ENCODE data around the gene CYS1.
"Not testable (repeated sequence)": the region's sequence is repeated elsewhere in the genome, so short reads cannot be mapped to it uniquely, and the experiment has no call there.

The CYS1 gene

DNA sequence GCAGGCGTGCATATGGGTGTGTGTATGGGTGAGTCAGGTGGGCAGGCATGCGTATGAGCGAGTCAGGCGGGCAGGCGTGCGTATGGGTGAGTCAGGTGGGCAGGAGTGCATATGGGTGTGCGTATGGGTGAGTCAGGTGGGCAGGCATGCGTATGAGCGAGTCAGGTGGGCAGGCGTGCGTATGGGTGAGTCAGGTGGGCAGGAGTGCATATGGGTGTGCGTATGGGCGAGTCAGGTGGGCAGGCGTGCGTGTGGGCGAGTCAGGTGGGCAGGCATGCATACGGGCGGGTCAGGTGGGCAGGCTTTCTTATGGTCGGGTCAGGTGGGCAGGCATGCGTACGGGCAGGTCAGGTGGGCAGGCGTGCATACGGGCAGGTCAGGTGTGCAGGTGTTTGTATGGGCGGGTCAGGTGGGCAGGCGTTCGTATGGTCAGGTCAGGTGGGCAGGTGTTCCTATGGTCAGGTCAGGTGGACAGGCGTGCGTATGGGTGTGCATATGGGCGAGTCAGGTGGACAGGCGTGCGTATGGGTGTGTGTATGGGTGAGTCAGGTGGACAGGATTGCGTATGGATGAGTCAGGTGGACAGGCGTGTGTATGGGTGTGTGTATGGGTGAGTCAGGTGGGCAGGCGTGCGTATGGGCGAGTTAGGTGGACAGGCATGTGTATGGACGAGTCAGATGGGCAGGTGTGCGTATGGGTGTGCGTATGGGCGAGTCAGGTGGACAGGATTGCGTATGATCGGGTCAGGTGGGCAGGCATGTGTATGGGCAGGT is 65.6 kb downstream of the CYS1 start:
- no peaks in the 10 kb centered on the region for H3K36me3 ChIP-seq (ENCODE audit: insufficient read depth)
- TF ChIP-seq, protein P1, sequence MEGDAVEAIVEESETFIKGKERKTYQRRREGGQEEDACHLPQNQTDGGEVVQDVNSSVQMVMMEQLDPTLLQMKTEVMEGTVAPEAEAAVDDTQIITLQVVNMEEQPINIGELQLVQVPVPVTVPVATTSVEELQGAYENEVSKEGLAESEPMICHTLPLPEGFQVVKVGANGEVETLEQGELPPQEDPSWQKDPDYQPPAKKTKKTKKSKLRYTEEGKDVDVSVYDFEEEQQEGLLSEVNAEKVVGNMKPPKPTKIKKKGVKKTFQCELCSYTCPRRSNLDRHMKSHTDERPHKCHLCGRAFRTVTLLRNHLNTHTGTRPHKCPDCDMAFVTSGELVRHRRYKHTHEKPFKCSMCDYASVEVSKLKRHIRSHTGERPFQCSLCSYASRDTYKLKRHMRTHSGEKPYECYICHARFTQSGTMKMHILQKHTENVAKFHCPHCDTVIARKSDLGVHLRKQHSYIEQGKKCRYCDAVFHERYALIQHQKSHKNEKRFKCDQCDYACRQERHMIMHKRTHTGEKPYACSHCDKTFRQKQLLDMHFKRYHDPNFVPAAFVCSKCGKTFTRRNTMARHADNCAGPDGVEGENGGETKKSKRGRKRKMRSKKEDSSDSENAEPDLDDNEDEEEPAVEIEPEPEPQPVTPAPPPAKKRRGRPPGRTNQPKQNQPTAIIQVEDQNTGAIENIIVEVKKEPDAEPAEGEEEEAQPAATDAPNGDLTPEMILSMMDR (conservative IDR thresholded peaks at IDR 0.05; ENCODE audit: low read depth, low read length), result no peak
- H3K4me3 ChIP-seq (IDR thresholded peaks at IDR 0.05; ENCODE audit: insufficient read depth, low read depth, low read length), result no peak overlapping the region
- no peak overlapping the region for H2AFZ ChIP-seq (ENCODE audit: low read depth)
- H3K27me3 ChIP-seq (ENCODE audit: insufficient read depth, low read depth), result no peaks in the 10 kb centered on the region
- no peak overlapping the region for H3K4me2 ChIP-seq
- H3K79me2 ChIP-seq (ENCODE audit: insufficient read depth, low read depth), result no peaks in the 10 kb centered on the region
- H3K27ac ChIP-seq, result no peak overlapping the region
- H3K9ac ChIP-seq, result no peak overlapping the region
- H4K20me1 ChIP-seq (ENCODE audit: insufficient read depth), result no peaks in the 10 kb centered on the region
- H3K4me1 ChIP-seq (ENCODE audit: low read depth, poor library complexity, severe bottlenecking), result no peaks in the 10 kb centered on the region

DNA sequence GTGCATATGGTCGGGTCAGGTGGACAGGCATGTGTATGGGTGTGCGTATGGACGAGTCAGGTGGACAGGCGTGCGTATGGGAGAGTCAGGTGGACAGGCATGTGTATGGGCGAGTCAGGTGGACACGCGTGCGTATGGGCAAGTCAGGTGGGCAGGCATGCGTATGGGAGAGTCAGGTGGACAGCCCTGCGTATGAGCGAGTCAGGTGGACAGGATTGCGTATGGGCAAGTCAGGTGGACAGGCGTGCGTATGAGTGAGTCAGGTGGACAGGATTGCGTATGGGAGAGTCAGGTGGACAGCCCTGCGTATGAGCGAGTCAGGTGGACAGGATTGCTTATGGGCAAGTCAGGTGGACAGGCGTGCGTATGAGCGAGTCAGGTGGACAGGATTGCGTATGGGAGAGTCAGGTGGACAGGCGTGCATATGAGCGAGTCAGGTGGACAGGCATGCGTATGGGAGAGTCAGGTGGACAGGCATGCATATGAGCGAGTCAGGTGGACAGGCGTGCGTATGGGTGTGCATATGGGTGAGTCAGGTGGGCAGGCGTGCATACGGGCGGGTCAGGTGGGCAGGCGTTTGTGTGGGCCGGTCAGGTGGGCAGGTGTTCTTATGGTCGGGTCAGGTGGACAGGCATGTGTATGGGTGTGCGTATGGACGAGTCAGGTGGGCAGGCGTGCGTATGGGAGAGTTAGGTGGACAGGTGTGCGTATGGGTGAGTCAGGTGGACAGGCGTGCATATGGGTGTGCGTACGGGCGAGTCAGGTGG is 66.4 kb downstream of the CYS1 start:
- not testable (repeated sequence) for H3K4me1 ChIP-seq (ENCODE audit: low read depth, poor library complexity, severe bottlenecking); H3K36me3 ChIP-seq (ENCODE audit: insufficient read depth); H2AFZ ChIP-seq (ENCODE audit: low read depth); H4K20me1 ChIP-seq (ENCODE audit: insufficient read depth); H3K4me3 ChIP-seq (IDR thresholded peaks at IDR 0.05; ENCODE audit: insufficient read depth, low read depth, low read length); H3K27me3 ChIP-seq (ENCODE audit: insufficient read depth, low read depth); H3K79me2 ChIP-seq (ENCODE audit: insufficient read depth, low read depth); H3K27ac ChIP-seq; H3K4me2 ChIP-seq; H3K9ac ChIP-seq

DNA sequence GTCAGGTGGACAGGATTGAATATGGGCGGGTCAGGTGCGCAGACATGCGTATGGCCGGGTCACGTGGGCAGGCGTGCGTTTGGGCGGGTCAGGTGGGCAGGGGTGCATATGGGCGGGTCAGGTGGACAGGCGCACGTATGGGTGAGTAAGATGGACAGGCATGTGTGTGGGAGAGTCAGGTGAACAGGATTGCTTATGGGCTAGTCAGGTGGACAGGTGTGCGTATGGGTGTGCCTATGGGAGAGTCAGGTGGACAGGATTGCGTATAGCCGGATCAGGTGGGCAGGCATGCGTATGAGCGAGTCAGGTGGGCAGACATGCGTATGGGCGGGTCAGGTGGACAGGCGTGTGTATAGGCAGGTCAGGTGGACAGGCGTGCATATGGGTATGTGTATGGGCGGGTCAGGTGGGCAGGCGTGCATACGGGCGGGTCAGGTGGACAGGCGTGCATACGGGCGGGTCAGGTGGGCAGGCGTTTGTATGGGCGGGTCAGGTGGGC is 67.2 kb downstream of the CYS1 start:
- H3K9ac ChIP-seq, result no peak overlapping the region
- TF ChIP-seq, protein P1 (conservative IDR thresholded peaks at IDR 0.05; ENCODE audit: low read depth, low read length), result no peak
- no peak overlapping the region for H2AFZ ChIP-seq (ENCODE audit: low read depth)
- no peaks in the 10 kb centered on the region for H4K20me1 ChIP-seq (ENCODE audit: insufficient read depth)
- H3K27ac ChIP-seq, result no peak overlapping the region
- H3K4me3 ChIP-seq (IDR thresholded peaks at IDR 0.05; ENCODE audit: insufficient read depth, low read depth, low read length), result no peak overlapping the region
- H3K4me1 ChIP-seq (ENCODE audit: low read depth, poor library complexity, severe bottlenecking), result no peaks in the 10 kb centered on the region
- H3K27me3 ChIP-seq (ENCODE audit: insufficient read depth, low read depth), result no peaks in the 10 kb centered on the region
- H3K4me2 ChIP-seq, result no peak overlapping the region
- H3K79me2 ChIP-seq (ENCODE audit: insufficient read depth, low read depth), result no peaks in the 10 kb centered on the region
- no peaks in the 10 kb centered on the region for H3K36me3 ChIP-seq (ENCODE audit: insufficient read depth)

DNA sequence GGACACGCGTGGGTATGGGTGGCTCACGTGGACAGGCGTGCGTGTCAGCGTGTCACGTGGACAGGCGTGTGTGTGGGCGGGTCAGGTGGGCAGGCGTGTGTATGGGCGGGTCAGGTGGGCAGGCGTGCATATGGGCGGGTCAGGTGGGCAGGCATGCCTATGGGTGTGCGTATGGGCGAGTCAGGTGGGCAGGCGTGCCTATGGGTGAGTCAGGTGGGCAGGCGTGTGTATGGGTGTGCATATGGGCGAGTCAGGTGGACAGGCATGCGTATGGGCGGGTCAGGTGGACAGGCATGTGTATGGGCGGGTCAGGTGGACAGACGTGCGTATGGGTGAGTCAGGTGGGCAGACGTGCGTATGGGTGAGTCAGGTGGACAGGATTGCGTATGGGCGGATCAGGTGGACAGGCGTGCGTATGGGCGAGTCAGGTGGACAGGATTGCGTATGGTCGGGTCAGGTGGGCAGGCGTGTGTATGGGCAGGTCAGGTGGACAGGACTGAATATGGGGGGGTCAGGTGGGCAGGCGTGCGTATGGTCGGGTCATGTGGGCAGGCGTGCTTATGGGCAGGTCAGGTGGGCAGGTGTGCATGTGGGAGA is 67.7 kb downstream of the CYS1 start:
- H3K4me2 ChIP-seq; H3K27ac ChIP-seq; H3K9ac ChIP-seq; H2AFZ ChIP-seq (ENCODE audit: low read depth); H3K36me3 ChIP-seq (ENCODE audit: insufficient read depth); H3K27me3 ChIP-seq (ENCODE audit: insufficient read depth, low read depth); H3K4me3 ChIP-seq (IDR thresholded peaks at IDR 0.05; ENCODE audit: insufficient read depth, low read depth, low read length); H3K4me1 ChIP-seq (ENCODE audit: low read depth, poor library complexity, severe bottlenecking); H4K20me1 ChIP-seq (ENCODE audit: insufficient read depth); H3K79me2 ChIP-seq (ENCODE audit: insufficient read depth, low read depth): not testable (repeated sequence)

DNA sequence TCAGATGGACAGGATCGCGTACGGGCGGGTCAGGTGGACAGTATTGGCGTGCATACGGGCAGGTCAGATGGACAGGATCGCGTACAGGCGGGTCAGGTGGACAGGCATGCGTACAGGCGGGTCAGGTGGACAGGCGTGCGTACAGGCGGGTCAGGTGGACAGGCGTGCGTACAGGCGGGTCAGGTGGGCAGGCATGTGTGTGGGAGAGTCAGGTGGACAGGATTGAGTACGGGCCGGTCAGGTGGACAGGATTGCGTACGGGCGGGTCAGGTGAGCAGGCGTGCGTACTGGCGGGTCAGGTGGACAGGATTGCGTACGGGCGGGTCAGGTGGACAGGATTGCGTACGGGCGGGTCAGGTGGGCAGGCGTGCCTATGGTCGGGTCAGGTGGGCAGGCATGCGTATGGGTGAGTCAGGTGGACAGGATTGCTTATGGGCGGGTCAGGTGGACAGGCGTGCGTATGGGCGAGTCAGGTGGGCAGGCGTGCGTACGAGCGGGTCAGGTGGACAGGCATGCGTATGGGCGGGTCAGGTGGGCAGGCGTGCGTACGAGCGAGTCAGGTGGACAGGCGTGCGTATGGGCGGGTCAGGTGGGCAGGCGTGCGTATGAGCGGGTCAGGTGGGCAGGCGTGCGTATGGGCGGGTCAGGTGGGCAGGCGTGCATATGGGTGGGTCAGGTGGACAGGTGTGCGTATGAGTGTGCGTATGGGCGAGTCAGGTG is 68.4 kb downstream of the CYS1 start:
- not testable (repeated sequence) for H3K9ac ChIP-seq; H2AFZ ChIP-seq (ENCODE audit: low read depth); H4K20me1 ChIP-seq (ENCODE audit: insufficient read depth); H3K4me2 ChIP-seq; H3K4me1 ChIP-seq (ENCODE audit: low read depth, poor library complexity, severe bottlenecking); H3K27me3 ChIP-seq (ENCODE audit: insufficient read depth, low read depth); H3K27ac ChIP-seq; H3K79me2 ChIP-seq (ENCODE audit: insufficient read depth, low read depth); H3K36me3 ChIP-seq (ENCODE audit: insufficient read depth); H3K4me3 ChIP-seq (IDR thresholded peaks at IDR 0.05; ENCODE audit: insufficient read depth, low read depth, low read length)

DNA sequence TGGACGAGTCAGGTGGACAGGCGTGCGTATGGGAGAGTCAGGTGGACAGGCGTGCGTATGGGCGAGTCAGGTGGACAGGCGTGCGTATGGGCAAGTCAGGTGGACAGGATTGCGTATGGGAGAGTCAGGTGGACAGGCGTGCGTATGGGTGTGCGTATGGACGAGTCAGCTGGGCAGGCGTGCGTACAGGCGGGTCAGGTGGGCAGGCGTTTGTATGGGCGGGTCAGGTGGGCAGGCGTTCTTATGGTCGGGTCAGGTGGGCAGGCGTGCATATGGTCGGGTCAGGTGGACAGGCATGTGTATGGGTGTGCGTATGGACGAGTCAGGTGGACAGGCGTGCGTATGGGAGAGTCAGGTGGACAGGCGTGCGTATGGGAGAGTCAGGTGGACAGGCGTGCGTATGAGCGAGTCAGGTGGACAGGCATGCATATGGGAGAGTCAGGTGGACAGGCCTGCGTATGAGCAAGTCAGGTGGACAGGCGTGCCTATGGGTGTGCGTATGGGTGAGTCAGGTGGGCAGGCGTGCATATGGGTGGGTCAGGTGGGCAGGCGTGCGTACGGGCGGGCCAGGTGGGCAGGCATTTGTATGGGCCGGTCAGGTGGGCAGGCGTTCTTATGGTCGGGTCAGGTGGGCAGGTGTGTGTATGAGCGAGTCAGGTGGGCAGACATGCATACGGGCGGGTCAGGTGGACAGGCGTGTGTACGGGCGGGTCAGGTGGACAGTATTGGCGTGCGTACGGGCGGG is 69.2 kb downstream of the CYS1 start:
- not testable (repeated sequence) for H3K4me3 ChIP-seq (IDR thresholded peaks at IDR 0.05; ENCODE audit: insufficient read depth, low read depth, low read length); H3K36me3 ChIP-seq (ENCODE audit: insufficient read depth); H3K4me1 ChIP-seq (ENCODE audit: low read depth, poor library complexity, severe bottlenecking); H3K4me2 ChIP-seq; H2AFZ ChIP-seq (ENCODE audit: low read depth); H3K27me3 ChIP-seq (ENCODE audit: insufficient read depth, low read depth); H4K20me1 ChIP-seq (ENCODE audit: insufficient read depth); H3K9ac ChIP-seq; H3K27ac ChIP-seq; H3K79me2 ChIP-seq (ENCODE audit: insufficient read depth, low read depth)

All from KMS-11 (cell line).